Left ventricle myocardium inferior (tissue), 1 donor: Measurements from ENCODE around the gene ZNF213. TPM values are rescaled to one million over a fixed set of nuclear protein-coding genes. Genes with fewer than 3 reads are reported as not detected.

ENCODE experiments used
- DNase-seq: peaks from one replicate; pipeline ENCODE4 v3.0.0-alpha.2; 2020
- H3K27ac ChIP-seq: fragments of 200-600 bp; replicated peaks from 2 replicates; pipeline ENCODE4 v1.8.0; 2021
- H3K27me3 ChIP-seq: fragments of 200-600 bp; 2 replicates; pipeline ENCODE4 v1.8.0; 2021; ENCODE audit warnings: low read depth
- H3K36me3 ChIP-seq: fragments of 200-600 bp; 2 replicates; pipeline ENCODE4 v1.8.0; 2021
- H3K4me1 ChIP-seq: fragments of 200-600 bp; 2 replicates; pipeline ENCODE4 v1.8.0; 2021
- H3K4me3 ChIP-seq: fragments of 200-600 bp; 2 replicates; pipeline ENCODE4 v1.8.0; 2021; ENCODE audit warnings: mild to moderate bottlenecking, moderate library complexity
- H3K9me3 ChIP-seq: fragments of 200-600 bp; replicated peaks from 2 replicates; pipeline ENCODE4 v1.8.0; 2021
- CTCF ChIP-seq: fragments of 200-600 bp; IDR thresholded peaks from 2 replicates; pipeline ENCODE4 v1.8.0; 2021; ENCODE audit warnings: antibody characterized with exemption, mild to moderate bottlenecking, borderline replicate concordance
- intact Hi-C: fragments of 100-400 bp; cut with micrococcal nuclease; formaldehyde crosslinking; loops from one replicate; pipeline ENCODE4 v1.11.0; 2022
- total RNA-seq: library from RNA; stranded (reverse); fragmentation: NEBNext Ultra II Directional; extraction: Animal tissue kit (Norgen Biotek cat#: 25700); gene quantifications from one replicate; pipeline ENCODE4 v1.2.1, GENCODE V29; 2021
- donor health status: DM: no; HTN: yes; CAD: no; lungs with severe emphysema.

Gene ZNF213
- total RNA-seq, 1 donor from 2014 or later, result 6.2 TPM

- Histone ChIP-seq H3K9me3 (no peaks in the 10 kb centered on the region), H3K27me3 (no peaks in the 10 kb centered on the region), H3K36me3 (peaks cover 6% of the 10 kb centered on the region), H3K4me3 (peak overlapping the region; percentile 75), H3K4me1 (peaks cover 64% of the 10 kb centered on the region), H3K27ac (peak overlapping the region; percentile 93)
- peak; percentile 63 for DNase-seq
- intact Hi-C loops, result loop anchor here (10.0 kb wide), 1 partner anchor 75 kb away; no protein-coding TSS in a partner anchor
- TF ChIP-seq CTCF, result peak; percentile 94
Measured at GRCh38 chr16:3129137-3130131, 5.4 kb upstream of the ZNF213 start.

- H3K4me1 ChIP-seq, result peaks cover 68% of the 10 kb centered on the region
- H3K4me3 ChIP-seq, result no peak overlapping the region
- DNase-seq, result no peak
- no peaks in the 10 kb centered on the region for H3K27me3 ChIP-seq
- intact Hi-C loops, result no loop called here
- H3K9me3 ChIP-seq, result no peaks in the 10 kb centered on the region
- peak overlapping the region; percentile 6 for H3K27ac ChIP-seq
- peak; percentile 63 for TF ChIP-seq CTCF
- H3K36me3 ChIP-seq, result peaks cover 6% of the 10 kb centered on the region
Measured at GRCh38 chr16:3131755-3132377, 3.0 kb upstream of the ZNF213 start.

- H3K4me1 ChIP-seq, result peaks cover 56% of the 10 kb centered on the region
Measured at GRCh38 chr16:3133844-3134243, 985 bp upstream of the ZNF213 start.

GRCh38 chr16:3135126-3135715 lies 392 bp downstream of the ZNF213 start:
- no peak for DNase-seq
- Histone ChIP-seq H3K36me3 (peaks cover 33% of the 10 kb centered on the region), H3K4me3 (peak overlapping the region; percentile 92), H3K9me3 (no peaks in the 10 kb centered on the region), H3K27me3 (no peaks in the 10 kb centered on the region), H3K4me1 (peaks cover 42% of the 10 kb centered on the region), H3K27ac (peak overlapping the region; percentile 93)
- no peak for TF ChIP-seq CTCF
- intact Hi-C loops, result no loop called here

More at GRCh38 chr16:3133844-3134243, 985 bp upstream of the ZNF213 start:
- DNase-seq, result no peak
- TF ChIP-seq CTCF, result no peak
- Histone ChIP-seq H3K27me3 (no peaks in the 10 kb centered on the region), H3K27ac (peak overlapping the region; percentile 93), H3K36me3 (peaks cover 19% of the 10 kb centered on the region), H3K9me3 (no peaks in the 10 kb centered on the region), H3K4me3 (peak overlapping the region; percentile 92)
- intact Hi-C loops, result no loop called here

GRCh38 chr16:3137267-3137666 lies 2.4 kb downstream of the ZNF213 start:
- no peak overlapping the region for H3K27ac ChIP-seq
- no peaks in the 10 kb centered on the region for H3K27me3 ChIP-seq
- H3K36me3 ChIP-seq, result peaks cover 47% of the 10 kb centered on the region
- intact Hi-C loops, result no loop called here
- H3K9me3 ChIP-seq, result no peaks in the 10 kb centered on the region
- DNase-seq, result no peak
- H3K4me1 ChIP-seq, result peaks cover 38% of the 10 kb centered on the region
- no peak for TF ChIP-seq CTCF
- H3K4me3 ChIP-seq, result no peak overlapping the region
